Articular chondrocyte of knee joint (primary cell): ENCODE measurements around the gene ZBTB44. TPM values are rescaled to one million over a fixed set of nuclear protein-coding genes. Genes with fewer than 3 reads are reported as not detected.

ENCODE experiments used
- small RNA-seq: library from RNA; depleted of rRNA; stranded (forward); fragments of <200 nt; gene quantifications from one replicate; pipeline ENCODE3, GENCODE V24; 2012
- total RNA-seq: library from RNA; depleted of rRNA; stranded (reverse); fragments of >200 nt; gene quantifications from 2 replicates; pipeline ENCODE4 v1.2.3, GENCODE V29; 2012

The ZBTB44 gene
- 46.9 and 52.4 TPM in 2 replicates for total RNA-seq

DNA sequence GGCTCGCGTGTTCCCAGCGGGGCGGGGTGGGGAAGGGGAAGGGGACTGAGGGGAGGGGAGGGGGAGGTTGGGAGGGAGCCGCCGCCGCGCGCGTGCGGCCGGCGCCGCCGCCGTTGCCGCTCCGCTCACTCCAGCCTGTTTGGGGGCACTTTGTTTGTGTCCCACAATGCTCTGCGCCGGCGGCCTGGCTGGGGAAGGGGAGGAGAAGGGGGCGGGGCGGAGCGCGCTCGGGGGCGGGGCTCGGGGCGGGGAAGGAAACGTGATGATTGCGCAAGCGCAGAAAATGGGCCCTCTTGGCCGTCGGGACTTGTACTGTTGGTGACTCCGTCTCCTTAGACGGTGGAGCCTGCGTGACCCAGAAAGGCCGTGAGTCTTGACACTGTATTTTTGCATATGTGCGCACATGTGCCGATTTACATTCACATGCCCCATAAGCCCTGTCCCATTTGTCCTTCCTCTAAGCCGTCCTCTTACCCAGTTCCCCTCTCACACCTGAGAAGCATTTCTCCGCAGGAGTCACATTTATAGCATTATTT lies at the start of gene ZBTB44:
TSS of gene ZBTB44 (minus strand) at position 168 of the 536 bp plus-strand sequence. CDS start 53,044 bp downstream, outside the sequence.

Small RNAs within 50 kb of the gene (small RNA-seq; reads per million reads assigned to genes)
- gene RN7SL778P: not detected

Other genes with a start within 250 kb of the ZBTB44 start
- gene APLP2, start 245.0 kb downstream of the ZBTB44 start, total RNA-seq: 557 and 563 TPM in 2 replicates
- gene ST14, start 155.1 kb downstream of the ZBTB44 start, total RNA-seq: not detected in 2 replicates
- gene ADAMTS8, start 113.7 kb upstream of the ZBTB44 start, total RNA-seq: under 0.01 TPM in 1 of 2 replicates, not detected in the other
- gene ADAMTS15, start 133.7 kb upstream of the ZBTB44 start, total RNA-seq: 12.8 and 13.3 TPM in 2 replicates